Peyer's patch (tissue), 4 donors: ENCODE results near the gene FANCM.

Experiments used
- POLR2A ChIP-seq, 2 donors: fragments of 450-650 bp; IDR thresholded peaks; one replicate each; pipeline ENCODE4 v1.5.1; 2017; ENCODE audit warnings: antibody characterized with exemption in 2 of 2, mild to moderate bottlenecking in 2 of 2, moderate library complexity in 2 of 2
- TF ChIP-seq, protein P1 (sequence below), 6 experiments: fragments of 450-650 bp in 4 of 6; fragments of 200-600 bp in 2 of 6; sonication (generic) in 1 of 6; IDR thresholded peaks; one replicate each; pipeline ENCODE4 v1.5.1; 2017 to 2019; ENCODE audit warnings: antibody characterized with exemption in 6 of 6, mild to moderate bottlenecking in 3 of 6, moderate library complexity in 1 of 6

DNA sequence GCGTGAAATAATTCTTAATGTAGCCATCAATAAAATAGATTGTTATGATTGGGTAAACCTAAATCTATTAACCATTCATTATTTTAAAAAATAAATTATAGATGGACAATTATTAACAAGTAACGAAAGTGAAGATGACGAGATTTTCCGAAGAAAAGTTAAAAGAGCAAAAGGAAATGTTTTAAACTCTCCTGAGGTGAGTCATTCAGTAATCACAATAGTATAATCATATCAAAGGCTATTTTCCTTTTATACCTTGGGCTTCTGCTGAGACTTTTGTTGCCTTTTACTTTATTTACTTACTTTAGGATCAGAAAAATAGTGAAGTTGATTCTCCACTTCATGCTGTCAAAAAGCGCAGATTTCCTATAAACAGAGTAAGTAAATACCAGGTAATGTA, 45.6 kb downstream of the FANCM start:
- TF ChIP-seq, protein P1, sequence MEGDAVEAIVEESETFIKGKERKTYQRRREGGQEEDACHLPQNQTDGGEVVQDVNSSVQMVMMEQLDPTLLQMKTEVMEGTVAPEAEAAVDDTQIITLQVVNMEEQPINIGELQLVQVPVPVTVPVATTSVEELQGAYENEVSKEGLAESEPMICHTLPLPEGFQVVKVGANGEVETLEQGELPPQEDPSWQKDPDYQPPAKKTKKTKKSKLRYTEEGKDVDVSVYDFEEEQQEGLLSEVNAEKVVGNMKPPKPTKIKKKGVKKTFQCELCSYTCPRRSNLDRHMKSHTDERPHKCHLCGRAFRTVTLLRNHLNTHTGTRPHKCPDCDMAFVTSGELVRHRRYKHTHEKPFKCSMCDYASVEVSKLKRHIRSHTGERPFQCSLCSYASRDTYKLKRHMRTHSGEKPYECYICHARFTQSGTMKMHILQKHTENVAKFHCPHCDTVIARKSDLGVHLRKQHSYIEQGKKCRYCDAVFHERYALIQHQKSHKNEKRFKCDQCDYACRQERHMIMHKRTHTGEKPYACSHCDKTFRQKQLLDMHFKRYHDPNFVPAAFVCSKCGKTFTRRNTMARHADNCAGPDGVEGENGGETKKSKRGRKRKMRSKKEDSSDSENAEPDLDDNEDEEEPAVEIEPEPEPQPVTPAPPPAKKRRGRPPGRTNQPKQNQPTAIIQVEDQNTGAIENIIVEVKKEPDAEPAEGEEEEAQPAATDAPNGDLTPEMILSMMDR (IDR thresholded peaks at IDR 0.05): no peak
- no peak for TF ChIP-seq POLR2A (IDR thresholded peaks at IDR 0.05)
